ENCODE measurements around the gene WDR11. TPM values are rescaled to one million over a fixed set of nuclear protein-coding genes. Genes with fewer than 3 reads are reported as not detected.

Gene WDR11
- total RNA-seq, 2 donors from 2014 or later = 39.8 to 55.7 TPM

- H3K27me3 ChIP-seq (replicated peaks; ENCODE audit: insufficient read depth) = no peaks in the 10 kb centered on the region
- H3K4me3 ChIP-seq = no peak overlapping the region
- H3K27ac ChIP-seq = no peak overlapping the region
- no peaks in the 10 kb centered on the region for H3K9me3 ChIP-seq
- 84% methylated on average over 2 of the region's 2 CpGs for WGBS
- H3K4me1 ChIP-seq (replicated peaks) = no peaks in the 10 kb centered on the region
- TF ChIP-seq POLR2A (IDR thresholded peaks at IDR 0.05) (no peak), POLR2AphosphoS5 (IDR thresholded peaks at IDR 0.05) (no peak)
- TF ChIP-seq, protein P1, sequence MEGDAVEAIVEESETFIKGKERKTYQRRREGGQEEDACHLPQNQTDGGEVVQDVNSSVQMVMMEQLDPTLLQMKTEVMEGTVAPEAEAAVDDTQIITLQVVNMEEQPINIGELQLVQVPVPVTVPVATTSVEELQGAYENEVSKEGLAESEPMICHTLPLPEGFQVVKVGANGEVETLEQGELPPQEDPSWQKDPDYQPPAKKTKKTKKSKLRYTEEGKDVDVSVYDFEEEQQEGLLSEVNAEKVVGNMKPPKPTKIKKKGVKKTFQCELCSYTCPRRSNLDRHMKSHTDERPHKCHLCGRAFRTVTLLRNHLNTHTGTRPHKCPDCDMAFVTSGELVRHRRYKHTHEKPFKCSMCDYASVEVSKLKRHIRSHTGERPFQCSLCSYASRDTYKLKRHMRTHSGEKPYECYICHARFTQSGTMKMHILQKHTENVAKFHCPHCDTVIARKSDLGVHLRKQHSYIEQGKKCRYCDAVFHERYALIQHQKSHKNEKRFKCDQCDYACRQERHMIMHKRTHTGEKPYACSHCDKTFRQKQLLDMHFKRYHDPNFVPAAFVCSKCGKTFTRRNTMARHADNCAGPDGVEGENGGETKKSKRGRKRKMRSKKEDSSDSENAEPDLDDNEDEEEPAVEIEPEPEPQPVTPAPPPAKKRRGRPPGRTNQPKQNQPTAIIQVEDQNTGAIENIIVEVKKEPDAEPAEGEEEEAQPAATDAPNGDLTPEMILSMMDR (IDR thresholded peaks at IDR 0.05) = no peak
- H3K36me3 ChIP-seq = no peaks in the 10 kb centered on the region
- no peak for DNase-seq (ENCODE audit: low spot score)
- intact Hi-C loops (cut with DNase I) = no loop called here
Measured at GRCh38 chr10:120823266-120823665, 27.9 kb upstream of the WDR11 start.

DNA sequence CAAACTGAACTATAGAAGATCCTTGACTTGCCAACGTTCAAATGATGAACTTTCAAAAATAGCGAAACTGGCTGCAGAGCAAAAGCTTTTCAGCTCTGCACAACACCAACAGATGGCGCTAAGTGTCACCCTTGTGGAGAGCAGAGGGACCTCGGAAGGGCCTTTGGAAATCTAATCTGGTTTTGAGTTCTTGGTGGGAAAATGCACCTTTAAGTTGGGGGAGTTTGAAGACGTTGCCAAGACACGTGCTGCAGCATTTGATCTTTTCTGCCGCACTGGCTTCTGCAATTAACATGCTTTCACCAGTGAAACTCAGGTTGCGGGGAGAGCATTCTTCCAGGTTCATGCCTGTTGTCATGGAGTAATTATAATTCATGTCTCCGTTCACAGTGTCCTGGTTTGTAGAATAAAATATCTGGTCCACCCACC, 26.3 kb upstream of the WDR11 start:
- H3K27me3 ChIP-seq (replicated peaks; ENCODE audit: insufficient read depth) = no peaks in the 10 kb centered on the region
- WGBS = 44% methylated on average over 9 of the region's 9 CpGs
- no peak overlapping the region for H3K4me3 ChIP-seq
- no peak overlapping the region for H3K27ac ChIP-seq
- peak; percentile 5 for DNase-seq (ENCODE audit: low spot score)
- H3K4me1 ChIP-seq (replicated peaks) = no peaks in the 10 kb centered on the region
- TF ChIP-seq POLR2AphosphoS5 (IDR thresholded peaks at IDR 0.05) (no peak), POLR2A (IDR thresholded peaks at IDR 0.05) (no peak)
- TF ChIP-seq, protein P1 (IDR thresholded peaks at IDR 0.05) = peak in 2 of 4 experiments; percentile 16 to 43
- no peaks in the 10 kb centered on the region for H3K36me3 ChIP-seq
- no peaks in the 10 kb centered on the region for H3K9me3 ChIP-seq
- intact Hi-C loops (cut with DNase I) = no loop called here

- Histone ChIP-seq H3K27me3 (replicated peaks; ENCODE audit: insufficient read depth) (no peaks in the 10 kb centered on the region), H3K4me1 (replicated peaks) (no peaks in the 10 kb centered on the region), H3K4me3 (no peak overlapping the region), H3K9me3 (no peaks in the 10 kb centered on the region), H3K27ac (no peak overlapping the region), H3K36me3 (no peaks in the 10 kb centered on the region)
- DNase-seq (ENCODE audit: low spot score) = no peak
- TF ChIP-seq, protein P1 (IDR thresholded peaks at IDR 0.05) = no peak
- TF ChIP-seq POLR2A (IDR thresholded peaks at IDR 0.05) (no peak), POLR2AphosphoS5 (IDR thresholded peaks at IDR 0.05) (no peak)
- intact Hi-C loops (cut with DNase I) = no loop called here
- WGBS = 76% methylated on average over 3 of the region's 3 CpGs
Measured at GRCh38 chr10:120825878-120826769, 25.0 kb upstream of the WDR11 start.

DNA sequence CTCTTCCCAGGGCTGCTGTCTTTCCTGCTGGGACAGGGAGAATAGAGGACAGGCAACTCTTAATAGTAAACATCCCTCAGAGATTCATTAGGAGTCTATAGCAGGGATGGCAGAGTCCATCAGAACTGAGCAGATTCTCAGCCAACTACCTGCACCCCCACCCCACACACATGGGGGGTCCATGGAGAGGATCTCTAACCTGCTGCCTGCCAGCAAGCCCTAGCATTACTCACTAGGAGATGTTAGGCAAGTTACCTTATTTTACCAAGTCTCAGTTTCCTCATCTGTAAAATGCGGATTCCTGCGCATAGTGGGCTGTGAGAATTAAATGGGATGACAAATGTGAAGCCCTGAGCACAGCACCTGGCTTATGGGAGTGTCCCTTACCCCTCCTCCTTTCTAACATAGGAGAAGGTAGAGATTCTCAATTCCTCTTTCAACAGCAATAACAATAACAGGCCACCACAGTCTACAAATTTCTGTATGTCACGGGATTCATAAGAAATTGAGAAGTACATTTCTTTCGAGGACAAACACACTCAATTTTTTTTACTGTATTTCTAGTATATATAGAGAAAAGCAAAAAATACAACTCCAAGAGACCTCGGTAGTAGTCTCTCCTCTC, 23.8 kb upstream of the WDR11 start:
- no peak for DNase-seq (ENCODE audit: low spot score)
- no peaks in the 10 kb centered on the region for H3K36me3 ChIP-seq
- no peaks in the 10 kb centered on the region for H3K4me1 ChIP-seq (replicated peaks)
- no peaks in the 10 kb centered on the region for H3K9me3 ChIP-seq
- 71% methylated on average over 5 of the region's 5 CpGs for WGBS
- H3K27ac ChIP-seq = no peak overlapping the region
- TF ChIP-seq, protein P1 (IDR thresholded peaks at IDR 0.05) = no peak
- no peak for TF ChIP-seq POLR2AphosphoS5 (IDR thresholded peaks at IDR 0.05)
- TF ChIP-seq POLR2A (IDR thresholded peaks at IDR 0.05) = no peak
- intact Hi-C loops (cut with DNase I) = no loop called here
- no peaks in the 10 kb centered on the region for H3K27me3 ChIP-seq (replicated peaks; ENCODE audit: insufficient read depth)
- no peak overlapping the region for H3K4me3 ChIP-seq

Measured in prostate gland (tissue), 2 donors.